Erythroblast (primary cell): Measurements from ENCODE around the gene TRA2B.

Experiments used
- DNase-seq, 2 experiments: peaks; one replicate each; lab custom pipeline; 2025; lab: John Stamatoyannopoulos, UW
- GATA1 ChIP-seq: IDR thresholded peaks from 2 replicates; pipeline ENCODE4 v1.6.1; 2011; ENCODE audit warnings: low read depth, mild to moderate bottlenecking, control low read depth, low read length, moderate library complexity
- POLR2A ChIP-seq: IDR thresholded peaks from 2 replicates; pipeline ENCODE4 v1.6.1; 2011; ENCODE audit warnings: mild to moderate bottlenecking, low read length

TRA2B gene

DNA sequence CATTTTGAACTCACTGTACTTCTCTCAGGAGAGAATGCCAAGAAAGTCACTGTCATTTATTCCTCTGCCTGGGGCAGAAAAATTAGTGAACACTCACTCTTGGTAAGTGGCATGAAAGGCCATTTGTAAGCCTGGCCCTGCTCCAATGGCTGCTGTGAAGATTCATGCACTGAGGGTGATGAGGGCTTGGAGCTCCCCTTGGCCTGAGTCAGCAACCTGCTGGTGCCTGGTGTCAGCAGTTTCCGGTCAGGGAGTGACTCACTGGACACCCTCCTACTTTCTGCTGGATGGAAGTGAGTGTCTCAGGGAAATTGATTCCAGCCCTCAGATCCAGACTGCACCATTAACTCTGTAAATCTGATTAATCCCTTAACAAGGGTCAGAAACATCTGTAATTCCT is 37.6 kb downstream of the TRA2B start:
- DNase-seq: peak; percentile 15 to 50
- TF ChIP-seq POLR2A (no peak), GATA1 (no peak)

- no peak for TF ChIP-seq POLR2A
- no peak for TF ChIP-seq GATA1
- no peak for DNase-seq
Observed at GRCh38 chr3:185896636-185897035, 41.2 kb downstream of the TRA2B start.

- no peak for TF ChIP-seq GATA1
- no peak for TF ChIP-seq POLR2A
Observed at GRCh38 chr3:185887066-185887465, 50.7 kb downstream of the TRA2B start.

DNA sequence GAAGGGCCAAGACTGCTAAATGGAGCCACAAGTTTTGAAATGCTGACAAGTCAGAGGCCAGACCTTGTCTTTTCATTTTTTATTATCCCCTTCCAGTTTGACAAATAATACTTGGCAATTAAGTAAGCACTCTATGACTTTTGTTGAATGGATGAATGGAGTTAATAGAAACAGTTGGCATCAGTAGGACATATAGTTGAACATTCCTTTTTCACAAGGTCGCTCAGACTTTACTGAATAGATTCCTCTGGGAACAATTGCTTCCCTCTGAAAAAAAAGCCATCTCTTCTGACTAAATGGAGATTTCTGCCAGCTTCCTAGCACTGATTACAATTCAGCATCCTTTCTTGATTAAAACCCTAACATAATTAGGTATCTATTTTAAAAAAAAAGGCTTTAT is 53.2 kb downstream of the TRA2B start:
- TF ChIP-seq GATA1 (no peak), POLR2A (no peak)
- DNase-seq: no peak

More at GRCh38 chr3:185887066-185887465, 50.7 kb downstream of the TRA2B start:
- DNase-seq: no peak

DNA sequence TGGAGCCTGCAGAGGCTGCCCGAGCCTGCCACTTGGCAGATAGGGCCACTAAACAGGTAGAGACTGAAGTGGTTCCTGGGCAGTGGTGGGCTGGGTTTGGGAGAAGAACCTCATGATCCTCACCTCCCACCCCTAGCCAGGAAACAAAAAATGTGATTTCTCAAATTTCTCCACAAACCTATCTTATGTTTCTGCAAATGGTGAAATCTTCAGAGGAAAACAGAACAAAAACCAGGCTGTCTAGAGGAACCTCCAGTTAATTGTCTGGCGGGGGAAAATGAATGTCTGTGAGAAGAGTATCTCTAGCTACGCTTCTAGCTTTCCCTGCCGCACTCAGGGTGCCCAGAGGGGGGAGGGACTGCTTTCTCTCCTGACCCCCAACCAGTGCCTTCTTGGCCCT is 55.9 kb downstream of the TRA2B start:
- TF ChIP-seq GATA1 (no peak), POLR2A (no peak)
- no peak for DNase-seq

GRCh38 chr3:185880600-185880999 is 57.2 kb downstream of the TRA2B start:
- TF ChIP-seq GATA1: no peak
- TF ChIP-seq POLR2A: no peak

DNA sequence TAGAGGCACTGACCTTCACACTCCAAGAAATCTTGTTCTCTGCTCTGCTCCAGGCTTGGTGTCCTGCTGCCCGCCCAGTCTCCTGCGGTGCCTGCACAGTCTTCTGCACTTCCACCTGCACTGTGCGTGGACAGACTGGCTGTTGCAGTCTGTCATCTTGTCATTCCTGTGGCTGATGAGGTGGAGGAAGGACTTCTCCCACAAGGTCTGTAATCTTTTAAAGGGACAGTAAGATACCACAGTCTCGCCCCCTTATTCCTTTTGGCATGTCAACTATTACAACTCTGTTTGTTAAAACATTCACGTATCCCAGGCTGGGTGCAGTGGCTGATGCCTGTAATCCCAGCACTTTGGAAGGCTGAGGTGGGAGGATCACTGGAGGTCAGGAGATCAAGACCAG is 58.9 kb downstream of the TRA2B start:
- TF ChIP-seq GATA1: no peak
- TF ChIP-seq POLR2A: no peak
- DNase-seq: no peak

More at GRCh38 chr3:185880600-185880999, 57.2 kb downstream of the TRA2B start:
- no peak for DNase-seq

DNA sequence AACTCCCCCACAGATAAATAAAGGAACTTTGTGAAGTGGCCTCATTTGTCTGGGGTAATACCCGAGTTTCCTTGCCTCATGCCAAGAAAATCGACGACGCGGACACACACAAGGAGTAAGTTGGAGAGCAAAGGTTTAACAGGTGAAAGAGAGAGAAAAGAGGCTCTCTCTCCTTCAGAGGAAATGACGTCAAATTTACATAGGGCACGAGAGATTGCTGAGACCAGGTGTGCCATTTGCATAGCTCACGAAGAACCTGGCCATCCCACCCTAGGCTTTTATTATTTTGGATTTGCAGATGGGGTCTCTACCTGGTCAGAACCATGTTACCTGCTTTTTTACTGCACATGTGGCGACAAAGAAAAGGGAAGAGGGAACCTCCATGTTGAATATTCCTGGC is 63.7 kb downstream of the TRA2B start:
- DNase-seq: no peak
- no peak for TF ChIP-seq GATA1
- no peak for TF ChIP-seq POLR2A

GRCh38 chr3:185867650-185868049 is 70.2 kb downstream of the TRA2B start:
- TF ChIP-seq GATA1 (no peak), POLR2A (no peak)
- no peak for DNase-seq

DNA sequence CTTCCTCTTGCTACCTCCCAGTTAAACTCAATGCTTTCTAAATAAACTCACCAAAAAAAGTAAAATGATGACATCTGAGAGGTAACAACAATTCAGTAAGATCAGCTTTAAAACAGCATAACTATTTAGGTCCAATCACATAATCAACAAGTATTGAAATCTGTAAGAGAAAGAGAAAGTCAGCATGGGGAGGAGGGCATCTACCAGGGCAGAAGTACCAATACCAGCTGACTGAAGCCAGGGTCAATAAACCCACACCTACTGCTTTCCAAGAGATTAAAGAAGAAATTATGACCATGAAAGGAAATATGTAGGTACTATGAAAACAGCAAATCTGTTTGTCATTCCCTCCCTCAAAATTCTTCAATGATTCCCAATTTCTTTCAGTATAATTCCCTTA is 70.8 kb downstream of the TRA2B start:
- TF ChIP-seq GATA1 (no peak), POLR2A (no peak)

GRCh38 chr3:185866555-185866954 is 71.3 kb downstream of the TRA2B start:
- no peak for DNase-seq
- no peak for TF ChIP-seq POLR2A
- TF ChIP-seq GATA1: no peak

More for the DNA sequence above, 70.8 kb downstream of the TRA2B start:
- DNase-seq: no peak
